ENCODE measurements around the gene EXOSC2. TPM values are rescaled to one million over a fixed set of nuclear protein-coding genes. Genes with fewer than 3 reads are reported as not detected.

EXOSC2 gene
- total RNA-seq, 4 donors from 2014 or later = 9.3 to 21.7 (median 12.0) TPM

DNA sequence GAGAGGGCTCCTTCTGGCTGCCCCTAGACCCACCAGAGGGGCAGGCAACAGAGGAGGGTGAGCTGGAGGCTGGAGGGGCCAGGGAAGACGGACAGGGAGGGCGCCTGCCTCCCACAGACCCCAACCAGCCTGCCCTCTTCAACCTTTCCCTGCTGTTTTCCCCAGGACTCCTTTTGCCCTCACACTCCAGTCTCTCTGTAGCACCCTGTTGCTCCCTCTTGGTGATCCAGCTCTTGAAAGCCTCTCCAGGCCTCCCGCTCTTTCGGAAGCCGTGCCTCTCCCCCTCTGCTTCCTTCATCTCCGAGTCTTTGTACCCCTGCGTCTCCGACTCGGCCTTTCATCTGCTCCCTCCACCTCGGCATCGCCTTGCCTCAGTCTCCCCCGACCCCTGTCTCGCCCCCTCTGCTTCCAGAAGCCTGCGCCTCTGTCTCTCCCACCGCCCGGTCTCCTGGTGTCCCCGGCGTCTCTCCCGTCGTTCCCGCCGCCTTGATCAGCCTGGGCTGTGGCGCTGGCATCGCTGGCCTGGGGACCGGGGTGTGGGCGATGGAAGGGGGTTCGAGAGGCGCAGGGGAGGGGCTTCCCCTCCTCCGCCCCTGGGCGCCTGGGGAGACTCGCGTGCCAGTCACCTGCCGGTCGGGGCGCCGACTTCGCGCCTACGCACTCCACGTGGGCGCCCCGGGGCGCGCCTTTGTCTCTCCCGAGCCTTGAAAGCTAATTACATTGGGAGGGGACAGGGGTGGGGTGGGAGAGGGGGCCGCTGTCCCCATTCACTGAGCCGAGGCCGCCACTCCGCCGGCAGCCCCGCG lies 34.5 kb upstream of the EXOSC2 start:
- Histone ChIP-seq H3K27me3 (peaks cover 71 to 82% (median 76%) of the 10 kb centered on the region in 3 donors), H3K27ac (no peak overlapping the region), H3K4me1 (peaks cover 13 to 15% of the 10 kb centered on the region in 2 donors), H3K36me3 (no peaks in the 10 kb centered on the region), H3K4me3 (no peak overlapping the region), H3K9me3 (no peaks in the 10 kb centered on the region)
- TF ChIP-seq, protein P1, sequence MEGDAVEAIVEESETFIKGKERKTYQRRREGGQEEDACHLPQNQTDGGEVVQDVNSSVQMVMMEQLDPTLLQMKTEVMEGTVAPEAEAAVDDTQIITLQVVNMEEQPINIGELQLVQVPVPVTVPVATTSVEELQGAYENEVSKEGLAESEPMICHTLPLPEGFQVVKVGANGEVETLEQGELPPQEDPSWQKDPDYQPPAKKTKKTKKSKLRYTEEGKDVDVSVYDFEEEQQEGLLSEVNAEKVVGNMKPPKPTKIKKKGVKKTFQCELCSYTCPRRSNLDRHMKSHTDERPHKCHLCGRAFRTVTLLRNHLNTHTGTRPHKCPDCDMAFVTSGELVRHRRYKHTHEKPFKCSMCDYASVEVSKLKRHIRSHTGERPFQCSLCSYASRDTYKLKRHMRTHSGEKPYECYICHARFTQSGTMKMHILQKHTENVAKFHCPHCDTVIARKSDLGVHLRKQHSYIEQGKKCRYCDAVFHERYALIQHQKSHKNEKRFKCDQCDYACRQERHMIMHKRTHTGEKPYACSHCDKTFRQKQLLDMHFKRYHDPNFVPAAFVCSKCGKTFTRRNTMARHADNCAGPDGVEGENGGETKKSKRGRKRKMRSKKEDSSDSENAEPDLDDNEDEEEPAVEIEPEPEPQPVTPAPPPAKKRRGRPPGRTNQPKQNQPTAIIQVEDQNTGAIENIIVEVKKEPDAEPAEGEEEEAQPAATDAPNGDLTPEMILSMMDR (IDR thresholded peaks at IDR 0.05 in 4 of 5, conservative IDR thresholded peaks at IDR 0.05 in 1 of 5) = no peak
- TF ChIP-seq POLR2A (IDR thresholded peaks at IDR 0.05) = no peak
- intact Hi-C loops (cut with DNase I; ENCODE audit: low total_unique reads) (no loop called here), in situ Hi-C loops (cut with MboI; ENCODE audit: low sequenced_read_pairs in 4 of 4) (no loop called here)
- ATAC-seq (no peak), DNase-seq (no peak)

DNA sequence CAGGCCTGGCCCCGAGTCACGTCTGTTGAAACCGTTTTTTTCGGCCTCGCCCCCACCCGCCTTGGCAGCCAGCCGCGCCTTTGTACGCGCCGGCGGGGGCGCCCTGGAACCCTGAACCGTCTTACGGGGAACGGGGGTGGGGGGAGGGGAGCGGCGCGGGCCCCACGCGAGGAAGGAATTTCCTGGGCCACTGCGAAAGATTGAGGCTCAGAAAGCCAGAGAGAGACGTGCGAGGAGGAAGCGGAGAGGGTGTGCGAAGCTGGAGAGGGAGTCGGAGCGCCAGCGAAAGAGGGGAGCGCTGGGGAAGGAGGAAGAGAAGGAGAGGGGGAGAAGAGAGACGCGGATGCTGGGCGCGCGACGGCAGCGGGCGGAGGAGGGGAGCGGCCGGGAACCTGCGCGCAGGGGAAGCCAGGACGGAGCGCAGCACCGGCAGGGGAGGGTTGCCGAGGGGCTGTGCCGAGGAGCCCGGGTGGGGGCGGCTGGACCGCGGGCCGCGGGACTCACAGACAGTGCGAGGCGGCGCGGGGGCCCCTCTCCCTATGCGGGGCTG lies 33.8 kb upstream of the EXOSC2 start:
- Histone ChIP-seq H3K27me3 (peaks cover 78 to 89% (median 83%) of the 10 kb centered on the region in 3 donors), H3K4me3 (peak overlapping the region in 1 of 4 donors; percentile 39), H3K4me1 (peaks cover 13 to 21% of the 10 kb centered on the region in 2 donors), H3K27ac (no peak overlapping the region), H3K9me3 (no peaks in the 10 kb centered on the region), H3K36me3 (no peaks in the 10 kb centered on the region)
- DNase-seq (no peak), ATAC-seq (no peak)
- TF ChIP-seq, protein P1 (IDR thresholded peaks at IDR 0.05 in 4 of 5, conservative IDR thresholded peaks at IDR 0.05 in 1 of 5) = no peak
- no peak for TF ChIP-seq POLR2A (IDR thresholded peaks at IDR 0.05)
- intact Hi-C loops (cut with DNase I; ENCODE audit: low total_unique reads) (no loop called here), in situ Hi-C loops (cut with MboI; ENCODE audit: low sequenced_read_pairs in 4 of 4) (no loop called here)

DNA sequence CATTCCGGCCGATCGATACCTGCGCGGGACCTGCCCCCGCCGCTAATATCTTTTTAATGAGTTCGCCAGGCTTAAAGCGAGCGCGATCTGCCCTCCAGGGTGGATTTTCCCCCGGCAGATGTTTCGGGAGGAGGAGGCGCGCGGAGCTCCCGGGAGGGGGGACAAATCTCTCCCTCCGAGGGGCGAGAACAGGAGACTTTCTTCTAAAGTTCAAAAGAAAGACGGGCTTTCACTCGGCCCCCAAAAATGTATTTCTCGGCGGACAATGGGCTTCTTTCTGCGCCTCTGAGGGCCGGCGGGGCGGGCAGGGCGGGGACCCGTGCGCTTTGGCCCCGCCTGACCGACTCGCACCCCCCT lies 33.3 kb upstream of the EXOSC2 start:
- H3K4me1 ChIP-seq = peaks cover 13 to 26% of the 10 kb centered on the region in 2 donors
- no peaks in the 10 kb centered on the region for H3K9me3 ChIP-seq
- ATAC-seq = no peak
- peak overlapping the region; percentile 25 to 51 (median 42) for H3K4me3 ChIP-seq
- no peaks in the 10 kb centered on the region for H3K36me3 ChIP-seq
- no peak for DNase-seq
- no peak overlapping the region for H3K27ac ChIP-seq
- TF ChIP-seq, protein P1 (IDR thresholded peaks at IDR 0.05 in 4 of 5, conservative IDR thresholded peaks at IDR 0.05 in 1 of 5) = no peak
- TF ChIP-seq POLR2A (IDR thresholded peaks at IDR 0.05) = no peak
- intact Hi-C loops (cut with DNase I; ENCODE audit: low total_unique reads) = no loop called here
- peaks cover 81 to 92% (median 88%) of the 10 kb centered on the region in 3 donors for H3K27me3 ChIP-seq
- in situ Hi-C loops (cut with MboI; ENCODE audit: low sequenced_read_pairs in 4 of 4) = no loop called here

DNA sequence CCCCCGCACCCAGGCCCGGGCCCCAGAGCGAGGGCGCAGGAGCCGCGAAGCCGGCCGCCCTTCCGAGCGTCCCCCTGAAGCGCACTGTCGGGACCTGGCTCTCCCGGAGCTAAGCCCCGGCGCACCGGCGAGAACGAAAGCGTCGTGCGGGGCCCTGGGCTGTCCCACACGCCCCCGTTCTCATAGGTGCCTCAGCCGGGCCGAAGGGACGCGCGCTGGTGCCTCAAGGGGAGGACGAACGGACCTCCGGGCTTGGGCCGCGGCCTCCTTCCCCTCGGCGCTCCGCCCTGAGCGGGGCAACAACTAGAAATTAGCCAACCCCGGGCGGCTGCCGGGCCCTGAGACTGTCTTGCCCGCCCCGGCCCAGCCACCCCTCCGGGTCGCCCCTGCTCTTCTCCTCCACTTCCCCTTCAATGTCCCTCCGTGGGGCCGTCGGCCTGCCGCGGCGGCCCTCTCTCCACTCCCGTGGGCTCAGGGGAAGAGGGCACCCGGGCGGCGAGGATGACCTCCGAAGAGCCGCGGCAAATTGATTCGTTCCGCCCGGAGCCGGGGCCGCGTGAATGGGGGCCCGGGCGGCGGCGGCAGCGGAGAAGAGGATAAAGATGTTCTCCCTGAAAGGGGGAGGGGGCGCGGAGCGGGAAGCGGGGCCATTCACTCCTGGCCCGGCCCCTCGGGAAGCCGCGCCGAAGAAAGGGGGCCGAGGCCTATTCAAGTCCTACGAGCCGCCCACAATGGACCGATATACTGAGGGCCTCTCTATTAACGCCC lies 32.7 kb upstream of the EXOSC2 start:
- Histone ChIP-seq H3K27ac (no peak overlapping the region), H3K36me3 (no peaks in the 10 kb centered on the region), H3K27me3 (peaks cover 87 to 96% (median 93%) of the 10 kb centered on the region in 3 donors), H3K9me3 (no peaks in the 10 kb centered on the region), H3K4me1 (peaks cover 13 to 28% of the 10 kb centered on the region in 2 donors), H3K4me3 (peak overlapping the region; percentile 25 to 51 (median 42))
- DNase-seq = no peak
- ATAC-seq = no peak
- no peak for TF ChIP-seq POLR2A (IDR thresholded peaks at IDR 0.05)
- TF ChIP-seq, protein P1 (IDR thresholded peaks at IDR 0.05 in 4 of 5, conservative IDR thresholded peaks at IDR 0.05 in 1 of 5) = no peak
- intact Hi-C loops (cut with DNase I; ENCODE audit: low total_unique reads) (no loop called here), in situ Hi-C loops (cut with MboI; ENCODE audit: low sequenced_read_pairs in 4 of 4) (no loop called here)

All from gastrocnemius medialis (tissue), 4 donors.